Memory B cell (primary cell): ENCODE measurements around the gene TNRC18.
A peak's percentile ranks its signal among the peaks of the same experiment; 100 is the strongest.
"Not testable (repeated sequence)": the region's sequence is repeated elsewhere in the genome, so short reads cannot be mapped to it uniquely, and the experiment has no call there.

Source experiments
- ATAC-seq: fragments of 150-1000 bp; cut with Tn5 transposase; 2 replicates; pipeline ENCODE4 v1.10.0; 2021; ENCODE audit warnings: low read depth, mild to moderate bottlenecking, moderate library complexity
- DNase-seq, 2 donors: peaks; one replicate each; pipeline ENCODE4 v3.0.0; 2022; ENCODE audit warnings: low spot score in 2 of 2
- H3K27ac Mint-ChIP-seq: one replicate; pipeline ENCODE4 v1.8.0; 2022; ENCODE audit warnings: mild to moderate bottlenecking, moderate library complexity, mixed read lengths
- H3K27me3 Mint-ChIP-seq: one replicate; pipeline ENCODE4 v1.8.0; 2022; ENCODE audit warnings: mixed read lengths
- H3K36me3 Mint-ChIP-seq: one replicate; pipeline ENCODE4 v1.8.0; 2022; ENCODE audit warnings: mild to moderate bottlenecking, mixed read lengths
- H3K4me1 Mint-ChIP-seq: one replicate; pipeline ENCODE4 v1.8.0; 2022; ENCODE audit warnings: mixed read lengths
- H3K4me3 Mint-ChIP-seq: one replicate; pipeline ENCODE4 v1.8.0; 2022; ENCODE audit warnings: mild to moderate bottlenecking, moderate library complexity, mixed read lengths
- H3K9me3 Mint-ChIP-seq: one replicate; pipeline ENCODE4 v1.8.0; 2022; ENCODE audit warnings: mixed read lengths

TNRC18 gene

DNA sequence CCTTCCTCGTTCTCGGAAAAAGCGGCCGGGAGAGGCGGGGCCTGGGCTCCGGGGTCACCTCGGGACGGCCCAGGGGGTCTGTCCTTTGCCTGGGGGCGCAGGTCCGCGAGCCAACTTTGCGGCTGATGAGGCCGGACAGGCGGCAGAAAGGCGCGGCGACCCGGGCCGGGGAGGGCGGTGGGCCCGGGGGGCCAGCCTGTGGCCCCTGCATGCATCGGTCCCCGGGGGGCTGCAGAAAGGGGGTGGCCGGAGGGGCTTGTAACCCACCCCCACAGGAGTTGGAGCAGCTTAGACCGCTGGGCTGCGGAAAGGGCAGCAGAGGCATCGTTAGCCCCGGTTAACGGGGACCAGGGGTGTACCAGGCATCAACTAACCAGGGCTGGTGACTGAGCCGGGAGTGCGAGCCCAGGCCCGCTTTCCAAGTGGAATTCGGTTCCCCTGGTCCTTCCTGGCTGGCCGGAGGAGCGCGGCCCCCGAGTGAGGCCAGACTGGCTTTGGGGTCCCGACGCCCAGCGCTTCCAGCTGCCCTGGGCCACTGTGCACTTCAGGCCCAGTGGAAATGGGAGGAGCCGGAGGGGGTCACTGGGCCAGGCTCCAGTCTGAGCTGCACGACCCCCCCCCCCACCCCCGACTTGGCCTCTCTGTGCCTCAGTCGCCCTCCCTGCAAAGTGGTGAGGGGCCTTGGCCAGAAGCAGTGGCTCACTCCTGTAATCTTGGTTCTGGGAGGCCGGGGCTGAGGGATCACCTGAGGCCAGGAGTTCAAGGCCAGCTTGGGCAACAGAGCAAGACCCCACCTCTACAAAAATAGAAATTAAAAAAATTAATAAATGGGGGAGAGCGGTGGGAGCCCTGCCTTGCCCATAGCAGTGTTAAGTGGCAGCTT, 140.0 kb downstream of the TNRC18 start:
- Mint-ChIP-seq H3K4me3 (peak overlapping the region; percentile 17), H3K9me3 (no peaks in the 10 kb centered on the region), H3K36me3 (no peaks in the 10 kb centered on the region), H3K4me1 (no peaks in the 10 kb centered on the region), H3K27me3 (peaks cover 12% of the 10 kb centered on the region), H3K27ac (no peak overlapping the region)
- DNase-seq (no peak), ATAC-seq (no peak)

DNA sequence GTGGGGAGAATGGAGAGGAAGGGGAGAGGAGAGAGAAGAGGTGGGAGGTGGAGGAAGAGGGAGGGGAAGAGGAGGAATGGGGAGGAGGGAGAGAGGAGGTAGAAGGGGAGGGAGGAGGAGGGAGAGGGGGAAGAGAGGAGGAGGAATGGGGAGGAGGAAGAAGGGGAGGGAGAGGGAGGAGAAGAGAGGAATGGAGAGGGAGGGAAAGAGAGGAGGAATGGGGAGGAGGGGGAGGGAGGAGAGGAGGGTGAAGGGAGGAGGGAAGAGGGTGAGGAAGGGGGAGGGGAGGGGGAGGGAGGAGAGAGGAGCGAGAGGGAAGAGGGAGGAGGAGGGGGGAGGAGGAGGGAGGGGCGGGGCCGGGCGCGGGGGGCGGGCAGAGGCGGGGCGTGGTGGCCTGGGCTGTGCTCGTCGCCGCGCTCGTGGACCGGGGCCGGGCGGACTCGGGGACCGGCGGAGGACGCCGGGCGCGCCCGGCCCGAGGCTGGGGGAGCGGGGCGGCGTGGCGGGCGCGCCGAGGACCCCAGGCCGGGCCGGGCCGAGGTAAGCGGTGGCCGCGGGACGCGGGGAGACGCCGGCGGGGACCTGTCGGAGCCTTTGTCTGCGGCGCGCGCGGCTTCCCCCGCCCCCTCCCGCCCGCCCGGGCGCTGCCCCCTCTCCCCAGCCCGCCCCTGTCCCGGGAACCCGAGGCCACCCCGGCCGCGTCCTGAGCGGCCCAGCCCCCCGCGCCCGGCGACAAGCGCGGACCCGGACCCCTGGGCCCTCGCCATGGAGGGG, 140.9 kb downstream of the TNRC18 start, which contains the start of gene SLC29A4:
TSS of gene SLC29A4 (plus strand) at position 401 of the 774 bp plus-strand sequence. CDS start 4,874 bp downstream, outside the sequence.
- peaks cover 14% of the 10 kb centered on the region for H3K27me3 Mint-ChIP-seq
- ATAC-seq, result peak; percentile 57
- no peak within 1 kb of the TSS for H3K27ac Mint-ChIP-seq
- no peak for DNase-seq
- H3K36me3 Mint-ChIP-seq, result no peaks in the 10 kb centered on the region
- peak within 1 kb of the TSS; percentile 17 for H3K4me3 Mint-ChIP-seq
- H3K9me3 Mint-ChIP-seq, result no peaks in the 10 kb centered on the region
- no peaks in the 10 kb centered on the region for H3K4me1 Mint-ChIP-seq

DNA sequence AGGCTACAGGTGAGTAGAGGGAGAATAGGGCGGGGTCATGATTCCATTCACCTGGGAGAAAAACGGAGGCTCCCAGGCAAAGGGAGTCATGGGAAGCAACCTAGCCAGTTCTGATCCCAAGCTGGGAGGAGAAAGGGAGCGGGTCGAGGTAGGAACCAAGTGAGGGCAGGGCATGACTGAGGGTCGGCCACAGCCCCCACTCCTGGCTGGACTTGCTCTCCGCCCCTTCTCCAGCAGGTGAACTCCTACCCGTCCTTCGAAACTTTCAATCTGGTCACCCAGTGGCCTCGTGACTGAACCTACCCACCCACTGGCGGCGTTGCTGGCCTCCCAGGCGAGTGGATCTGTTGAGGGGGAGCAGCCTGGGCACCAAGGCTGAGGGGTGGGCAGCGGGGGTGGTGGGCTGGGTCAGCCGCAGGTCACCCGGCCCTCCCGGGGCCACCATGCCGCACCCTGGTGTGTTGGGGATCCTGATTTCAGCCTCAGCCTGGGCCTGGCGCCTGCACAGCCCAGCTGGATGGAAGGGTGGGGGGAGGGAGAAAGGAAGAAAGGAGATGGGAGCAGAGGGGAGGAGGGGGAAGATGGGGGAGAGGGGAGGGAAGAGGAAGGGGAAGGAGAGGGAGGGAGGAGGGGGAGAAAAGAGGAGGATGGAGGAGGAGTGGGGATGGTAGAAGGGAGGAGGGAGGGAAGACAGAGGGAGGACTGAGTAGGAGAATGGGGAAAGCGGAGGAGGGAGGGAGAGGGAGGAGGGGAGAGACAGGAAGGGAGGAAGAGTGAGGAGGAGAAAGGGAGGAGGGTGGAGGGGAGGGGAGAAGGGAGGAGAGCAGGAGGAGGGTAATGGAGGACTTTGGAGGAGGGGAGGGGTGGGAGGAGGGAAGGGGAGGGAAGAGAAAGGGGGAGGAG, 141.8 kb downstream of the TNRC18 start:
- H3K4me1 Mint-ChIP-seq, ATAC-seq, H3K9me3 Mint-ChIP-seq, H3K27ac Mint-ChIP-seq, DNase-seq, H3K36me3 Mint-ChIP-seq: not testable (repeated sequence)
- H3K27me3 Mint-ChIP-seq, result peaks cover 12% of the 10 kb centered on the region
- H3K4me3 Mint-ChIP-seq, result peak overlapping the region; percentile 17

DNA sequence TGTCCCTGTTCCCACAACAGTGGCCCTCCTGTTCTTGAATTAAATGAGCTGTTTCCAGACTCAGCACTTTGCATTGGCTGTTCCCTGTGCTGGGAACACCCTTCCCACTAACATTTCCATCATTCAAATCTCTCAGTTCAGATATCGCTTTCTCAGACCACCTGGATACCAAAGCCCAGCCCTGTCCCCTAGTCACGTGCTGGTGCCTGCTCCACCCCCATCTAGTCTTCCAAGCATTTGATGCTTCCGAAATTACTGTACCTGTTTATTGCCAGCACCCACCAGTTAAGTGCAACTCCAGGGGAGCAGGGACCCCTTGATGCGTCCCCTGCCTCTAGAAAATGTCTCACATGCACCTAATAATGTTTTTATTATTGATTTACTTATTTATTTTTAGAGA, 143.9 kb downstream of the TNRC18 start:
- ATAC-seq (no peak), DNase-seq (no peak)
- Mint-ChIP-seq H3K27ac (no peak overlapping the region), H3K4me3 (no peak overlapping the region), H3K27me3 (peaks cover 13% of the 10 kb centered on the region), H3K36me3 (no peaks in the 10 kb centered on the region), H3K9me3 (no peaks in the 10 kb centered on the region), H3K4me1 (no peaks in the 10 kb centered on the region)

DNA sequence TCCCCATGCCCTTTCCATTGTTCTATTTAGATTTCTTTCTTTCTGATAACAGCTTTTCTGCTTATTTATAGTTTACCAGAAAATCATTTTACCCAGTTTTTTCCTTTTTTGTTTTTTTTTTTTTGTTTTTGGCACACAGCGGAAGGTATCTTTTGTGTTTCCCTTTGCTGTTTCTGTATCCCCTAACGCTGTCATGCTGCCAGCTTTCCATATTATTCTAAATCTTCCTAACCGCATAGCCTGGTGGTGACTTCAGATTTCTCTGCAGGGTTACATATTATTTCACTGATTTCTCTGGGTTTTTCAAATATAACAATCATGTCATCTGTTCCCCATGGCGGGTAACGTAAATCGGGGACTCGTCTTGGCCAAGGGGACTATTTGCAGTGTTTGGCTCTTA, 144.9 kb downstream of the TNRC18 start:
- no peaks in the 10 kb centered on the region for H3K9me3 Mint-ChIP-seq
- H3K27me3 Mint-ChIP-seq, result peaks cover 11% of the 10 kb centered on the region
- ATAC-seq (no peak), DNase-seq (no peak)
- no peak overlapping the region for H3K27ac Mint-ChIP-seq
- H3K4me3 Mint-ChIP-seq, result no peak overlapping the region
- H3K36me3 Mint-ChIP-seq, result no peaks in the 10 kb centered on the region
- H3K4me1 Mint-ChIP-seq, result no peaks in the 10 kb centered on the region

DNA sequence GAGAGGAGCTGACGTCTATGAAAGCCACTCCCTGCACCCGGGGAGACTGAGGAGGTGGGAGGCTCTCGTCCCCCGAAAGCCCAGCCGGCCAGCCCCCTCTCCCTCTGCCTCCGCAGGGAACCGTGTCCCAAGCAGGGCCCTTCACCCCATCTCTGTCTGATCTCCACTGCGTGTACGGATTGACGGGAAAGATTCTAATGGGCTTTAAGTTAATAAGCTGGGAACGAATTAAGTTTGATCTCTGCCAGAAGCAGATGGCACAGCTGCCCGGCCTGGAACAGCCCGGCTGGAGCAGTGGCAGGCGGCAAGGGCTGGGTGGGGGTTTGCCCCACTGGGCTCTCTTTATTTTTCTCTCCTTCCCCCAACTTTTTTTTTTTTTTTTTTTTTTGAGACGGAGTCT, 147.0 kb downstream of the TNRC18 start:
- ATAC-seq, result no peak
- Mint-ChIP-seq H3K36me3 (no peaks in the 10 kb centered on the region), H3K4me3 (no peak overlapping the region), H3K27ac (no peak overlapping the region), H3K4me1 (no peaks in the 10 kb centered on the region), H3K27me3 (peaks cover 17% of the 10 kb centered on the region), H3K9me3 (no peaks in the 10 kb centered on the region)
- DNase-seq, result no peak

DNA sequence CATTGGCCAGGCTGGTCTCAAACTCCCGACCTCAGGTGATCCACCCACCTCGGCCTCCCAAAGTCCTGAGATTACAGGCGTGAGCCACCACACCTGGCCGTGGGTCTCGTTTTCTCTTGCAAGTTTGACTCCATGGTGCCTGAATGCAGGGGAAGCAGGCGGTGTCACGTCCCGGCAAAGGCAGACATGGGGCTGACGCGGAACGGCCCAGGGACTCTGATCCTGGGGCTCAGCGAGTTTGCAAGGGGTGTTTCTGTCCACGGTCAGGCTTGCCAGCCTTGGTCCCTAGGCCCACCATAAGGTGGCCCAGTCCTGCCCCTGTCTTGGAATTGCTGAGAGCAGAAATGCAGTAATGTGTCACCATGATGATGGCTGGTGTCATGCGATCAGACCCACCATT, 147.5 kb downstream of the TNRC18 start:
- H3K27me3 Mint-ChIP-seq, result peaks cover 15% of the 10 kb centered on the region
- not testable (repeated sequence) for H3K9me3 Mint-ChIP-seq, H3K4me3 Mint-ChIP-seq, ATAC-seq, H3K27ac Mint-ChIP-seq, H3K4me1 Mint-ChIP-seq, H3K36me3 Mint-ChIP-seq, DNase-seq

DNA sequence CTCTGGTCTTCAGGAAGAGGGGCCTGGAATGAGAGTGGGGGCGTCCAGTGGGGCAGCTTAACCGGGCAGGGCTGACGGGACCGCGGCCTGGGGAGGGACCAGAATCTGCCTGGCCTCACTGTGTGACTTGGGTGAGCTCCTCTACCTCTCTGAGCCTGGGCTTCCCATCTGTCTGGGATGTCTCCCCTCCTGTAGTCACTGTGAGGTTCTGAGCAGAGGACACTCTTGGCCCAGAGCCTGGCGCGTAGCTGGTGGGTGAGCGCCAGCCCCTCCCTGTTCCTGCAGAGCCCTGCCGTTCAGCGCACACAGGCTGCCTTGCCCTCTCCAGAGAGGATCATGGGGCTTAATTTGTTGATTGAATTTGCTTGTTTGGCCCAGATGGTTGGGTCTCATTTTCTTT, 148.1 kb downstream of the TNRC18 start:
- not testable (repeated sequence) for H3K36me3 Mint-ChIP-seq, DNase-seq, H3K27ac Mint-ChIP-seq, H3K4me3 Mint-ChIP-seq, ATAC-seq, H3K4me1 Mint-ChIP-seq, H3K9me3 Mint-ChIP-seq
- H3K27me3 Mint-ChIP-seq, result peaks cover 15% of the 10 kb centered on the region

DNA sequence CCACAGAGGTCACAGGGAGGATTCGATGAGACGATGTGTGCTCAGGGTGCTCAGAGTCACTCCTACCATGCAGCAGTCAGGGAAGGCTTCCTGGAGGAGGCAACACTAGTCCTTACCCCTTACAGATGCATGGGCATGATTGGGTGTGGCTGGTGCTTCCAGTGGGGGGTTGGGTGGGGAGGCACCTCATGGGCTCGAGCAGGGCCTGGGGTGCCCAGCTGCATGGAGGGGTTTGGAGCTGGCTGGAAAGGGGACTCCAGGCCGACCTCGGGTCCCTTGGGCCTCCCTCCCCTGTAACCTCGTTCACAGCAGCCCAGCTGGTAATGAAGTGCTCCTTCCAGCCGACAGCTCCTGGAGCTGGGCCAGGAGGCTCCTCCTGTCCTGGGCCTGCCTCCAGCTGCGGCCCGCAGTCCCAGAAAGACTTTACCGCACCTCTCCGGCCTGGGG, 148.6 kb downstream of the TNRC18 start:
- H3K9me3 Mint-ChIP-seq, H3K36me3 Mint-ChIP-seq, ATAC-seq, H3K4me1 Mint-ChIP-seq, DNase-seq, H3K4me3 Mint-ChIP-seq, H3K27ac Mint-ChIP-seq: not testable (repeated sequence)
- H3K27me3 Mint-ChIP-seq, result peaks cover 15% of the 10 kb centered on the region

DNA sequence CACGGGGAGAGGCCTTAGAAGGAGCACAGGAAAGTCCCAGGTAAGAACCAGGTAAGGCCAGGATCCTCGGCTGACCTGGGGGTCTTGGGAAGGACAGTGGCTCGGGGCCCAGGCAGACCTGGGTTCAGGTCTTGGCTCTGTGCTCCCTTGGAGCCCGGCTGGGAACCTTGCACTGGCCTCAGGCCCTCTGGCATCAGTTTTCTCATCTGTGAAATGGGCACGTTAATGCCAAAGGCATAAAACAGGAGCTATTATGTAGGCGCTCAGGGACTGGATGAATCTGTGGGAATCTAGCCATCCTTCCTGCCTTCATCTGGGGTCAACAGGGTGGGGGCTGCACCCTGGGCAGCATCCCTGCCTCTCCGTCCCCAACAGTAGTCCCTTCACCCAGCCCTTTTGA, 149.2 kb downstream of the TNRC18 start:
- no peak for ATAC-seq
- Mint-ChIP-seq H3K27me3 (peaks cover 12% of the 10 kb centered on the region), H3K4me3 (no peak overlapping the region), H3K36me3 (no peaks in the 10 kb centered on the region), H3K27ac (no peak overlapping the region), H3K9me3 (no peaks in the 10 kb centered on the region), H3K4me1 (no peaks in the 10 kb centered on the region)
- no peak for DNase-seq

DNA sequence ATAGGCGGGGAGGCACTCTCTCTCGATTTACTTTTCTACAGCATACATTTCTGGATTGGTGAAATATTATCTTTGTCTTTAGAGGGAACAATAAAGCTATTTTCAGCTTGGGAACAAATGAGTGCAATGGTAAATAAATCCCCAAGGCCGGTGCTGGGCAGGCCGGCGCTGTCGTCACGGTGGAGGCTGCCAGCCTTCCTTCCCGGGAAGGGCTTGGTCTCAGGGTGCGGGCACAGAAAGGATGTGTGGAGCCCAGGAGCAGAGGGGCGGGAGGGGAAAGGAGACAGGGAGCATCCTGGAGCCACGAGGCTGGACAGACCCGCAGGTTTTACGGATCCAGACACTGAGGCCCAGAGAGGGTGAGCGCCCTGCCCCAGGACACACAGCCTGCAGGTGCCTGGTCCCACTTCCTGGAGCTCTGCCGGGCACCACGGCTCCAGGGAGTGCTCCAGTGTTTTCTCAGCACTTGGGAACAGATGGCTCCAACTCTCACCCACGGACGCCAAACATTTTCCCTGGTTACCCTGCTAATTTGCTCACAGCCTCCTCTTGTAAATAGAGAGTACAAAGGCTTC, 149.7 kb downstream of the TNRC18 start:
- H3K36me3 Mint-ChIP-seq, H3K9me3 Mint-ChIP-seq, DNase-seq, H3K4me1 Mint-ChIP-seq, ATAC-seq, H3K27ac Mint-ChIP-seq, H3K4me3 Mint-ChIP-seq: not testable (repeated sequence)
- peaks cover 14% of the 10 kb centered on the region for H3K27me3 Mint-ChIP-seq

DNA sequence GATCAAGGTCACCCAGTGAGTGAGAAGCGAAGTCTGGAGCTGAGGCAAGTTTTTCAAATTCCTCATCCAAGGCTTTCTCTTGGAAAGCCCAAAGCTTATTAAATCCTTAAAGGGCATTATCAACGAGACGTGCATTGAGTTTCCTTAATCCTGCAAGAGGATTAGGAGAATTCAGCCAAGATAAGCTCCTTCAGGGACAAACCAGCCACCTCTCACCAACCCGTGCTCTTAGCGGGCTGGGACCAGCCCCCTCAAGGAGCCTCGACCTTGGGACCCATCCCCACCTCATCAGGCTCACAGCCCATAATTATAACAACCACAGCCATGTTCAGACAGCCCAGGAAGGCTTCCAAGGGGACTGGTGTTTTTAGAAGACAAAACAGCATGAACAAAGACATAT, 152.8 kb downstream of the TNRC18 start:
- peaks cover 15% of the 10 kb centered on the region for H3K27me3 Mint-ChIP-seq
- peaks cover 2% of the 10 kb centered on the region for H3K36me3 Mint-ChIP-seq
- no peak for DNase-seq
- H3K4me3 Mint-ChIP-seq, result no peak overlapping the region
- no peak for ATAC-seq
- no peaks in the 10 kb centered on the region for H3K9me3 Mint-ChIP-seq
- no peaks in the 10 kb centered on the region for H3K4me1 Mint-ChIP-seq
- H3K27ac Mint-ChIP-seq, result no peak overlapping the region

DNA sequence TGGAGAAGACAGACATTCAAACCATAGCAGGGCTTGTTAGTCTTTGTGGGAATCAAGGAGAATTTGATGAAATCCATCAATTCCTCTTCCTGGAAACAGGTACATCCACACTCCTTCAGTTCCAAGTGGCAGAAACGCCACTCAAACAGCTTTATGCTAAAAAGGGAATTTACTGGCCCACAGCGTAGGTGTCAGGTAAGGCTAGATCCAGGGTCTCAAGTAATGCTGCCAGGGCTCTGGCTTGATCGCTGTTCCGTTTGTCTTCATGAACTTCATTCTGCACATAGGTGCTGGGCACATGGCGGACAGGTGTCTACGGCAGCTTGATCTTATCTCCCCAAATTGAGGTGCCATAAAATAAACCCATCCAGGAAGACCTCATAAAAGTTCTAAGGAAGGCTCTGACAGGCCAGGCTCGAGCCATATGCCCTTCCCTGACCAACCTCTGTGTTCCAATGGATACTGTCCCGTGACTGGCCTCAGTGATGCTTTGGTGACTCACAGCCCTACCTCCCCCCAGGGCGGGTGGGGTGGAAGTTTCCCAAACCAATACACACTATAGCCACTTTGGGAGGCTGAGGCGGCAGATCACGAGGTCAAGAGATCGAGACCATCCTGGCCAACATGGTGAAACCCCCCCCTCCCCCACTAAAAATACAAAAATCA, 153.5 kb downstream of the TNRC18 start:
- H3K4me1 Mint-ChIP-seq, H3K9me3 Mint-ChIP-seq, ATAC-seq, DNase-seq, H3K27ac Mint-ChIP-seq, H3K36me3 Mint-ChIP-seq, H3K4me3 Mint-ChIP-seq: not testable (repeated sequence)
- H3K27me3 Mint-ChIP-seq, result peaks cover 19% of the 10 kb centered on the region
